Ureter (tissue), 1 donor: ENCODE measurements around the gene SAPCD2. TPM values are rescaled to one million over a fixed set of nuclear protein-coding genes. Genes with fewer than 3 reads are reported as not detected.
"Not testable (repeated sequence)": the region's sequence is repeated elsewhere in the genome, so short reads cannot be mapped to it uniquely, and the experiment has no call there.

Experiments
- DNase-seq: peaks from one replicate; pipeline ENCODE4 v3.0.0-alpha.2; 2020; ENCODE audit warnings: low spot score
- total RNA-seq: library from RNA; stranded (reverse); gene quantifications from one replicate; pipeline ENCODE4 v1.2.4, GENCODE V29; 2023
- donor health status: DM: yes; HTN: yes; CAD: no.

SAPCD2 gene
- 1.6 TPM for total RNA-seq

- DNase-seq: peak; percentile 88
These were observed at the start of gene SAPCD2 for GRCh38 chr9:137070201-137070905. TSS of gene SAPCD2 (minus strand) at chr9:137070557. CDS start at chr9:137070460, 97 bp downstream.

GRCh38 chr9:137118092-137118603 is 47.8 kb upstream of the SAPCD2 start:
- DNase-seq: not testable (repeated sequence)

- DNase-seq: no peak
These were observed 46.9 kb upstream of the SAPCD2 start for GRCh38 chr9:137117269-137117731.

GRCh38 chr9:137116728-137117127 is 46.4 kb upstream of the SAPCD2 start:
- no peak for DNase-seq

DNA sequence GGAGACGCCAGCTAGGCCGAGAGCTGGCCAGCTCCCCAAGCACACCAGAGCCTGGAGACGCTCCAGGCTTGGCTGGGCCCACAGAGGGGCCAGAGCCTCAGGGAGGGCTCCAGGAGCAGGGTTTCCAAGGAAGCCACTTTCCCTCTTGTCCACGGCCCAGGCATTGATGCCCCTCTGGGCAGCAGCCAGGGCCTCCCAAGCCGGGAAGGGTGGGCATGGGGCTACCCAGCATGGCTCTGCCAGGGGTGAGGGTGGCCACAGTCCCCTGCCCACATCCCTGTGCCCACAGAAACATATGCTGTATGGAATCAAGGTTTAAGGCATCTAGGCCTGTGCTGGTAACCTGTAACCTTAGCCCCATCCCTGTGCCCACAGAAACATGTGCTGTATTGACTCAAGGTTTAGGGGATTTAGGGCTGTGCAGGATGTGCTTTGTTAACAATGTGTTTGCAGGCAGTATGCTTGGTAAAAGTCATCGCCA is 45.7 kb upstream of the SAPCD2 start:
- DNase-seq: no peak

- no peak for DNase-seq
These were observed 45.2 kb upstream of the SAPCD2 start for GRCh38 chr9:137115394-137116026.

- peak; percentile 67 for DNase-seq
These were observed 44.4 kb upstream of the SAPCD2 start, which contains the start of gene DPP7 for GRCh38 chr9:137114613-137115393. TSS of gene DPP7 (minus strand) at chr9:137114733. CDS start at chr9:137114713, 20 bp downstream.

GRCh38 chr9:137114220-137114612 is 43.9 kb upstream of the SAPCD2 start:
- DNase-seq: no peak

DNA sequence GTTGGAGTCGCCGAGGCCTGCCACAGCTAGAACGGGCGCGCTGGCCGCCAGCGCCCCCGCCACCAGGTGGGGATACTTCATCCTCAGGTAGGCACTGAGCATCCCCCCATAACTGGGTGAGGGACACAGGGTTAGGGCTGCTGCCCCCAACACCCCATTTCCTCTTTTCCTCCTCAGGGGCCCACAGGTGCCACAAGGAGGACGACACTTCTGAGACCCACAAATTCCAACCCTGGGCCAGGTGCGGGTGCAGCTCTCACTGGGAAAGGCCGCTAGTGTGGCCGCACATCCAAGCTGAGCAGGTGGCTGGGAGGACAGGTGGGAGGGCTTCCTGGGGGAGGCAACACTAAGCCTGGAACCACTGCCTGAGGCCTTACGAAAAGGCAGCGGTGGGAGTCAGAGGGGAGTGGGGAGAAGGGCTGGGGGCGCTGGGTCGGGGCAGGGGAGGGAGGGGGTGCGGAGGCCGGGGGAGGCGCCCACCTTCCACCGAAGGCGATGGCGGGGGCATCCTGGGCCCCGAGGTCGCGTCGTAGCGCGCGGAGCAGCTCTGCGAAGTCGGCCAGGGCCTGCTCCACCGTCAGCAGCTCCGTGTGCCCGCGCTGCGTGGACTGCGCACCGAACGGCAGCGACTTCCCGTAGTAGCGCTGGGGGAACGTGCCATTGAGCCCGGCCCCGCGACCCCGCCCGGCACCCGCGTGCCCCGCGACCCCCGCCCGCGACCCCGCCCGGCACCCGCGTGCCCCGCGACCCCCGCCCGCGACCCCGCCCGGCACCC is 43.2 kb upstream of the SAPCD2 start:
- DNase-seq: no peak

DNA sequence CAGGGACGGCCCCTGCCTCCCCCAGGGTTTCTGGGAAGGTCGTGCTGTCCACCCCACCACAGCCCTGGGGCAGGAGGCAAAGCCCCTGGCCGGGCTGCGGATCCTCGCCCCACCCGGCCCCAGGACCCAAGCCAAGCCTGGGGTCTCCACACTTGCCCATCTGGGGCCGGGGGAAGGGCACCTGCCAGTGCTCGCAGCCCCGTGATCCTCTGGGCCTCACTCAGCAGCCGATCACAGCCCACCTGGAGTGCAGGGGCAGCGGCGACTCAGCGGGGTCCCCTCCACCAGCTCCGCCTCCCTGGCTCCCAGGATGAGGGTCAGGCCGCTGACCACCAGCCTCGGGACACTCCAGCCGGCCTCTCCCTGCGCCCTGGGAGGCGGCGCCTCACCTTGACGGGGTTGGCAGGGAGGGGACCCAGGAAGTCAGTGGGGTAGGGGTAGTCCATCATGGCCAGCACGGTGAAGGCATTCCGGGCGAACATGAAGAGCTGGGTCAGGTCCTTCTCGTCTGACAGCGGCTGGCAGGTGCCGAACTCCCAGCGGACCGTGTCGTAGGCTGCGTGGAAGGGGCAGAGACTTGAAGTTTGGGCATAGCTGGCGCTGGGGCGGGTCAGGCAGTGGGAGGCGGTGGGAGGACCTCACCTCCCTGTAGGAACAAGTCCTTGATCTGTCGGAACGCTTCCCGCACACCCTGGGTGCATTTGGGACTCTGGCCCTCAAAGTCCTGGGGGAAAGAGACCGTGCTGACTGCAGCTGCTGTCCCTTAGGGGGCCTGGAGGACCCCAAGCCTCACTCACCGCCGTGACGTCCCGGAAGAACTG is 42.4 kb upstream of the SAPCD2 start:
- DNase-seq: no peak

GRCh38 chr9:137111788-137112563 is 41.6 kb upstream of the SAPCD2 start:
- no peak for DNase-seq

DNA sequence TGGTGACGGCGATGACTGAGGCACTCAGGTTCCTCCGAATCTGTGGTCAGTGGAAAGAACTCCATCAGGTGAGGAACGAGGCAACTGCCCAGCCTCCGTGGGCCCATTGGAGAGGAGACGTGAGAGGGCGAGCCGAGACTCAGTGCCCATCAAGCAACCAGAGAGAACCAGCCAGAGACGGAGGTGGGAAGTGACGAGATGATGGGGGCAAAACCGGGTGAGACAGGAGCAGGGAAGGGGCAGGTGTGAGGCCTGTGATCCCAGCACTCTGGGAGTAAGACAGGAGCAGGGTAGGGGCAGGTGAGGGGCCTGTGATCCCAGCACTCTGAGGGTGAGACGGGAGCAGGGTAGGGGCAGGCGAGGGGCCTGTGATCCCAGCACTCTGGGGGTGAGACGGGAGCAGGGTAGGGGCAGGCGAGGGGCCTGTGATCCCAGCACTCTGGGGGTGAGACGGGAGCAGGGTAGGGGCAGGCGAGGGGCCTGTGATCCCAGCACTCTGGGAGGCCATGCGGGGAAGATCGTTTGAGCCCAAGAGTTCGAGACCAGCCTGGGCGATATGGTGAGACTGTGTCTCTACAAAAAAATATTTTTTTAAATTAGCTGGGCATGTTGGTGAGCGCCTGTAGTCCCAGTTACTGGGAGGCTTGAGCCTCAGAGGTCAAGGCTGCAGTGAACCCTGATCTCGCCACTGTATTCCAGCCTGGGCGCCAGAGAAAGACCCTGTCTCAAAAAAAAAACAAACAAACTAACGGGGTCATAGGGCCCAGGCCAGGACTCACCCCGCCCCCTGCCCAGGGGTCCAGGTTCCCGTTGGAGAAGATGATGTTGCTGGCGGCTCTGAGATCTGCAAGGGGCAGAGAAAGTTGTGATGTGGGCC is 40.8 kb upstream of the SAPCD2 start:
- DNase-seq: no peak

GRCh38 chr9:137110147-137110910 is 40.0 kb upstream of the SAPCD2 start:
- DNase-seq: no peak

- DNase-seq: no peak
These were observed 39.1 kb upstream of the SAPCD2 start for GRCh38 chr9:137109250-137110146.

DNA sequence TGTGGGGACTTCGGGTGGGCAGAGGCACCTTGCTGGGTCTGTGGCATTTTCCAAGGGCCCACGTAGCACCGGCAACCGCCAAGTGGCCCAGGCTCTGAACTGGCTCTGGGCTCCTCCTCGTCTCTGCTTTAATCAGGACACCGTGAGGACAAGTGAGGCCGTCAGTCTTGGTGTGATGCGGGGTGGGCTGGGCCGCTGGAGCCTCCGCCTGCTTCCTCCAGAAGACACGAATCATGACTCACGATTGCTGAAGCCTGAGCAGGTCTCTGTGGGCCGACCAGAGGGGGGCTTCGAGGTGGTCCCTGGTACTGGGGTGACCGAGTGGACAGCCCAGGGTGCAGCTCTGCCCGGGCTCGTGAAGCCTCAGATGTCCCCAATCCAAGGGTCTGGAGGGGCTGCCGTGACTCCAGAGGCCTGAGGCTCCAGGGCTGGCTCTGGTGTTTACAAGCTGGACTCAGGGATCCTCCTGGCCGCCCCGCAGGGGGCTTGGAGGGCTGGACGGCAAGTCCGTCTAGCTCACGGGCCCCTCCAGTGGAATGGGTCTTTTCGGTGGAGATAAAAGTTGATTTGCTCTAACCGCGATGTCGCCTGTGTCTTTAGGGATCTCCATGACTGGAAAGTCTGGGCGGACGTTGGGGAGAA is 38.4 kb upstream of the SAPCD2 start:
- no peak for DNase-seq

- no peak for DNase-seq
These were observed 37.6 kb upstream of the SAPCD2 start for GRCh38 chr9:137107982-137108381.
